Stimulated activated CD4-positive, alpha-beta T cell treated with anti-CD3 and anti-CD28 coated beads, Interleukin-1b, Interleukin-23, amount 100 ng/mL, for 24 hours (primary cell): Measurements from ENCODE around the gene SYNPO.

Source experiments
- DNase-seq, 4 experiments: peaks; one replicate each; pipeline ENCODE4 v3.0.0-alpha.2; 2020; ENCODE audit warnings: low read depth in 4 of 4, low spot score in 1 of 4

The SYNPO gene

DNA sequence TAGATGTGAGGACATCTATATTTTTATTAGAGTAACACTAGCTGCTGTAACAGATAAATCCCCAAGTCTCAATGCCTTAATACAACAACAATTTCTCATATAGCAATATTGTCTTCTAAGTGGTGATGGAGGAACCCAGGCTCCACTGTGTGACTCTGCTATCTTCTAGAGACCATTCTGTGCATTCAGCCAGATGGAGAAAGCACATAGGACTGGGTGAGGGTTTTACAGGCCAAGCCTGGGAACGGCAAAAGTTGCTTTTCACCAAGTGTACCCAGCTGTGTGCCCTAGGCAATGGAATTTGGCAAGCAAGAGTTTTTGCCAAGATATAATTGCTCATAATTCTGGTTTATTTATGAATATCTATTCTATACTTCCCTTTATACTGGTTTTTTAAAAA is 48.7 kb downstream of the SYNPO start:
- DNase-seq = no peak

DNA sequence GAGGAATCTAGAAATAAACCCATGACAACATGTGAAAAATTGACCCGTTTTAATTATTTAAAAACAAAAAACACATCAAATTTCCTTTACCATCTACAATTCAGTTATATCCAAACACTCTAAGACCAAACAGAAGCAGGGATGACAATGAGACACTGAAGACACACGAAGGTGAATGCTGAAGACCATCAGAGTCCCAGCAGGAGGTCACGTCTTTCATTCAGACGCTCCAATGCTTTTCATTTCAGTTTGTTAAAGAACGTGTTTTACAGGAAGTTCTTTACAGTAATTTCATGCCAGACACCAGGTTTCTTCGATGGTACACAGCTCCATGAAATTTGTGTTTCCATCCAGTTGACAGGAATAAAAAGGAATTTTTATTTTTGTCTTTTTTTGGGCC is 50.3 kb downstream of the SYNPO start:
- DNase-seq = no peak

DNA sequence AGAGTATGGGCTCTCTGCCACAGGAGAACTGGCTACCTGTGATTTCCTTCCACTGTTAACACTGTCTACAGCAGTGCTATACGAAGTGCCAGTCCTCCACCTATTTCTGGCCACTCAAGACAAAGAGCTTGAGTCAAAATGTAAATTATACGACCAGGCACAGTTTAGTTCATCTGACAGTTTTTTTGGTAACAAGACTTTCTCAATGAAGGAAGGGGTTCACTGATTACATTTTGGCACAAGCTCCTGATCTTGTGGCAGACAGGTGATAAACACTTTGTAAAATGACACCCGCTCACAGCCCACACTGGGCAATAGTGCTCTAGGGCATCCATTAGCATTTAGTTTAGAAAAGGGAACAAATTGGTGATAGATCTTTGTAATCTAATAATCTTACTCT is 51.8 kb downstream of the SYNPO start:
- no peak for DNase-seq

DNA sequence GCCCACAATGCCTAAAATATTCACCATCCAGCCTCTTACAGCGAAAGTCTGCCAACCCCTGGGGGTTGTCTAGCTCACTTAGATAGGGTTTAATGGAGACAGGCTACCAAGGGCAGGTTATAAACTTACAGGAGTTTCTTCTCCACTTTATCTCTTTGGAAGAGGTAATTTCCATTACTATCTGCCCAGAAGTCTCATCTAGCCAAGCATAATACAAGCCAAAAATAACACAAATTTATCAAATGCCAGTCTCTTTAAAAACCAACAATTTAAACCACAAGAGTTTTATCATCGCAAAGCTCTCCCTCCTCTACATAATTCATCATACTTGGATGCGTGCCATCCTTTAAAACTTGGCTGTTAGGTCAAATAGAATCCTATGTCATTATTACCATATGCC is 54.2 kb downstream of the SYNPO start:
- no peak for DNase-seq

DNA sequence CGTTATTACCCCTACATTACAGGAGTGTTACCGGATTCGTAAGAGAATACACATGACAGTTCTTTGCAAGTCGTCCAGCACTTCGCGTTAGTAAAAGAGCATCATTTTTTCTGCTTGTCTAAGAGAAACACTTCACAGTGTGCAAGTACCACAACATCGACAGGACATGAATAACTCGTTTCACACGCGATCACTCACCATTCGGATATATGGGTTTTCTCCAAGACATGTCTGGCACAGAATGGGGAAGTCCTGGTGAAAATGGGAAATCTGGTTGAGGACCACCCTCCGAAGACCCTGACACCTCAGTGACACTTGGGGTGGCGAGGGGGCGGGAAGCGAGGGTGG is 59.8 kb downstream of the SYNPO start:
- no peak for DNase-seq

DNA sequence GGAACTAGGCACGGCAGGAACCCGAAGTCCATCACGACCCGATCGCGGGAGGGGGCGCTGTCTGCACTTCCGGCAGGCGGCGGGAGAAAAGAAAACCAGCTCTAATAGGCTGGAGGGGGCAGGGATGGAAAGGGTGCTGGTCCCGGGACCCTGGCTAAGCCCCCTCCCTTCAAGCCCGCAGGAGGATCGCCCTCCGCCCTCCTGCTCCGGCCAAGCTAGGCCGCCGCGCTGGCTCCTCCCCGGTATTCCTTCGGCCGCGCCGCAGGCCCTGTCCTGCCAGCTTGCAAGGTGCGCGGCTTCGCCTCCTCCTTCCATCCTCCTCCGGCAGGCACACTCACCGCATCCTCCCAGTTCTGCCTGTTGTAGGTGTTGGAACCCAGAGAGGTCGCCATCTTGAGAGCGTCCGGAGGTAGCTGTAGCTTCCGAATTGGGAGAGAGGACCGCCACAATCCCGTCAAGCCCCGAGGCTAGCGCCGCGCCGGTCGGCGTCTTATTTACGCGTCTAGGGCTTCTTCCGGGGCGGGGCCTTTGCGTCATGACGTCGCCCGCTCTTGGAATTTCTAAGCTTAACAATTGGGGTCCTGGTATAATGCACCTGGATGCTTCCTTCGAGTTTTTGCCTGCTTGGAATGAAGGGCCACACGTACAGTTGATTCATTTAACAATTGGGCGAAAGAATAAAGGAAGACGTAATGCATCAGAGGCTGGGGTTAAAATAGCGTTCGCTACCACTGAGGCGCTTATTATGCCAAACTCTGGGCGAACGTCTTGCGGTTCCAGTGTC is 60.3 kb downstream of the SYNPO start, which contains the start of gene RBM22:
Gene RBM22, minus strand, starts transcription at position 469 of the 784 bp plus-strand sequence. Its CDS starts 77 bp downstream, at position 392.
- peak; percentile 76 to 89 (median 82) for DNase-seq

DNA sequence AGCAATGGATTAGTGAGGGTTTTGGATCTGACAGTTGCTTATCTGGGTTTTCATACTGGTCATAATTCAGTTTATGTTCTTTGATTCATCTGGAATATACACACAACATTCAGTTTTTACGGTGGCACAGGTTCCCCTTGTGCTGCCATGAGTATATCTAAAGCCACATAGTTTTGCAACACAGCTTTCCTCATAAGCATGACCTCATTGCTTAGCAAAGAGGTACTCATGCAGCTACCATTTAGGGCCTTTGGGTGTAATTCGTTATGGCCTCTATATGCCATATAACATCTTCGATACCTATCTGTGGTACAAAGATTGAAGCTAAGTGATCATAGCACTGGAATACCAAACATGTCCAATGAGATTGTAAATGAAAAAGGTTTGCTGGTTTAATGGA is 63.3 kb downstream of the SYNPO start:
- no peak for DNase-seq

DNA sequence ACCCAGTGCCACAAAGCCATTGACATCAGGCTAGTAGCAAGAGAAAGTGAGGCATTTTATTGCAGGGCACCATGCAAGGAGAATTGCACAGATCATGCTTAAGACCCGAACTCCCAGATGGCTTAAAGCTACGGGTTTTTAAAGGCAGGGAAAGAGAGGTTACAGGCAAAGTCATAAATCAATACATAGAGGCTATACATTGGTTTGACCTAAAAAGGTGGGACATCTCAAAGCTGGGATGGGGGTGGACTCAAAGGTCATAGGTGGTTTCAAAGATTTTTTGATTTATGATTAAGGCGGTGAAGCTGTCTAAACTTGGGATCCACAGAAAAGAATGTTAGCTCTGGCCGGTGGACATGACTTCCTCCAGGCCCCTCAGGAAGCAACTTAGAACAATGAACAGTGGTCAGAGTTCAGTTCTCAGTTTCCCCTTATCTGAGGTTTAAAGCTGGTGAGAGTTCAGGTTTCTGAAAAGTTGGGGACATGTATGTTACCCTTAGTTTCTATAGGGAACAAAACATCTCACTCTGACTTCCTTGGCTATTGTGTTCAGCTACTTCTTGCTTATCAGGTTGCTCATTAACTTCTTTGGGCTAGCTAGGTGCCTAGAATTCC is 66.4 kb downstream of the SYNPO start:
- DNase-seq = no peak
